K562 (cell line): ENCODE results near the gene ZBTB46. TPM values are rescaled to one million over a fixed set of nuclear protein-coding genes. Genes with fewer than 3 reads are reported as not detected.
A peak's percentile ranks its signal among the peaks of the same experiment; 100 is the strongest.

Experiments
- CEBPB ChIP-seq: fragments of 450-650 bp; IDR thresholded peaks from 2 replicates; pipeline ENCODE4 v1.6.1; 2016; ENCODE audit warnings: missing genetic modification characterization, missing compliant biosample characterization
- CREB3 ChIP-seq: fragments of 450-650 bp; conservative IDR thresholded peaks from 2 replicates; pipeline ENCODE4 v1.6.1; 2016; ENCODE audit warnings: missing genetic modification characterization, low read depth, mild to moderate bottlenecking, missing compliant biosample characterization, moderate library complexity
- FOXJ3 ChIP-seq: sonication (generic); formaldehyde crosslinking; IDR thresholded peaks from 2 replicates; pipeline ENCODE4 v1.4.0; 2020; ENCODE audit warnings: mild to moderate bottlenecking, missing genetic modification reagents
- MGA ChIP-seq: fragments of 450-650 bp; IDR thresholded peaks from 2 replicates; pipeline ENCODE4 v1.6.1; 2016; ENCODE audit warnings: mild to moderate bottlenecking, moderate library complexity
- MYNN ChIP-seq, 2 experiments: sonication (generic); formaldehyde crosslinking in 1 of 2; IDR thresholded peaks; 2 replicates each; pipeline versions ENCODE4 v1.5.0 to v1.6.1; 2016 to 2020; ENCODE audit warnings: antibody characterized with exemption in 1 of 2, missing genetic modification reagents in 1 of 2
- PCBP1 ChIP-seq: fragments of 200-400 bp; formaldehyde crosslinking; IDR thresholded peaks from 2 replicates; pipeline ENCODE4 v1.6.1; 2018; ENCODE audit warnings: mild to moderate bottlenecking, low read depth, low read length; ENCODE audit not compliant: poor library complexity, severe bottlenecking
- POLR2AphosphoS2 ChIP-seq: IDR thresholded peaks from 2 replicates; pipeline ENCODE4 v1.6.1; 2012; ENCODE audit warnings: low read length, improper control_type of control experiment
- POLR2B ChIP-seq: fragments of 450-650 bp; IDR thresholded peaks from 2 replicates; pipeline ENCODE4 v1.6.1; 2018; ENCODE audit warnings: low read depth; ENCODE audit not compliant: partially characterized antibody
- RBM22 ChIP-seq: fragments of 200-400 bp; formaldehyde crosslinking; IDR thresholded peaks from 2 replicates; pipeline ENCODE4 v1.6.1; 2018; ENCODE audit warnings: low read length, low read depth; ENCODE audit not compliant: poor library complexity, severe bottlenecking
- ZBTB33 ChIP-seq: sonication (generic); formaldehyde crosslinking; IDR thresholded peaks from 2 replicates; pipeline ENCODE4 v1.8.1; 2023; ENCODE audit warnings: mild to moderate bottlenecking, missing genetic modification reagents
- ZNF134 ChIP-seq: fragments of 250-450 bp; sonication (Bioruptor Pico); conservative IDR thresholded peaks from 2 replicates; pipeline ENCODE4 v1.4.0; 2020
- ZNF311 ChIP-seq: fragments of 250-450 bp; sonication (Bioruptor Pico); IDR thresholded peaks from 2 replicates; pipeline ENCODE4 v1.4.0; 2020; ENCODE audit warnings: mild to moderate bottlenecking, moderate library complexity
- polyA plus RNA-seq, 8 experiments: library from polyadenylated mRNA; depleted of rRNA in 4 of 8; stranded (reverse) in 5 of 8; unstranded in 3 of 8; fragments of >200 nt; fragmentation: Nextera tagmentation in 2 of 8; fragmentation: Illumina TruSeq in 1 of 8; extraction: Ambion mirVana in 2 of 8; extraction: Trizol in 1 of 8; gene quantifications; 2 replicates each; pipeline versions ENCODE4 v1.2.1 to v1.2.3, GENCODE V29; 2011 to 2014; ENCODE audit warnings: inconsistent platforms in 1 of 8, missing spikeins in 1 of 8
- total RNA-seq, 7 experiments: library from RNA; depleted of rRNA in 6 of 7; stranded (reverse); fragments of >200 nt in 6 of 7; fragmentation: Illumina TruSeq in 2 of 7; extraction: Trizol in 2 of 7; gene quantifications; 2 replicates each; pipeline versions ENCODE4 v1.2.1 to v1.2.3, GENCODE V29; 2011 to 2021; ENCODE audit warnings: low replicate concordance in 1 of 7

ZBTB46 gene
- total and polyA plus RNA-seq, 9 of the 15 experiments (the other 6 are each of a cell fraction or from before 2014, with no cell fraction given), result 0.29 to 4.1 (median 1.1) TPM

- TF ChIP-seq ZBTB33 (CRISPR knock-in tag), result peak; percentile 40; the same call in 1 of the 2 replicates
- no peak for TF ChIP-seq MGA
- no peak for TF ChIP-seq CREB3
- TF ChIP-seq ZNF134 (CRISPR knock-in tag), result no peak
- peak; percentile 76 for TF ChIP-seq POLR2AphosphoS2
- TF ChIP-seq MYNN (IDR thresholded peaks at IDR 0.05), result no peak
- no peak for TF ChIP-seq MYNN (CRISPR knock-in tag; IDR thresholded peaks at IDR 0.05)
- TF ChIP-seq PCBP1, result peak; percentile 43
- TF ChIP-seq FOXJ3 (CRISPR knock-in tag), result no peak
- no peak for TF ChIP-seq ZNF311 (CRISPR knock-in tag)
- TF ChIP-seq POLR2B, result peak; percentile 24
- no peak for TF ChIP-seq CEBPB (tag)
- TF ChIP-seq RBM22, result peak; percentile 20
These were observed 133.1 kb downstream of the ZBTB46 start (continued) for GRCh38 chr20:63697868-63698545.
